HepG2 (cell line): ENCODE results near the gene BAHCC1. TPM values are rescaled to one million over a fixed set of nuclear protein-coding genes. Genes with fewer than 3 reads are reported as not detected.

Experiments
- HNRNPL ChIP-seq: fragments of 200-400 bp; formaldehyde crosslinking; IDR thresholded peaks from 2 replicates; pipeline ENCODE4 v1.6.1; 2017; ENCODE audit warnings: mild to moderate bottlenecking, low read depth, low read length
- MLXIP ChIP-seq: sonication (generic); formaldehyde crosslinking; IDR thresholded peaks from 2 replicates; pipeline ENCODE4 v1.9.0; 2021; ENCODE audit warnings: missing genetic modification reagents, borderline replicate concordance
- ZBTB20 ChIP-seq: sonication (generic); formaldehyde crosslinking; IDR thresholded peaks from 2 replicates; pipeline ENCODE4 v1.8.1; 2023; ENCODE audit warnings: missing genetic modification reagents, low read depth, mild to moderate bottlenecking, borderline replicate concordance
- ZNF407 ChIP-seq: sonication (generic); formaldehyde crosslinking; IDR thresholded peaks from one replicate; pipeline ENCODE4 v1.5.1; 2020; ENCODE audit warnings: mild to moderate bottlenecking, missing genetic modification reagents; ENCODE audit errors: not compliant biosample characterization
- ZNF574 ChIP-seq: sonication (generic); formaldehyde crosslinking; IDR thresholded peaks from 2 replicates; pipeline ENCODE4 v1.4.0; 2020; ENCODE audit warnings: missing genetic modification reagents
- ZNF720 ChIP-seq: sonication (generic); formaldehyde crosslinking; IDR thresholded peaks from 2 replicates; pipeline ENCODE4 v1.4.0; 2020; ENCODE audit warnings: missing genetic modification reagents
- ZNF761 ChIP-seq: sonication (generic); formaldehyde crosslinking; conservative IDR thresholded peaks from 2 replicates; pipeline ENCODE4 v1.4.0; 2020; ENCODE audit warnings: mild to moderate bottlenecking, missing genetic modification reagents
- polyA plus RNA-seq, 8 experiments: library from polyadenylated mRNA; depleted of rRNA in 3 of 8; stranded (reverse) in 7 of 8; unstranded in 1 of 8; fragments of >200 nt; fragmentation: Illumina TruSeq in 4 of 8; extraction: Trizol in 4 of 8; gene quantifications; 2 replicates each; pipeline versions ENCODE4 v1.2.1 to v1.2.3, GENCODE V29; 2011 to 2016; ENCODE audit warnings: low read depth in 4 of 8, missing spikeins in 1 of 8, mixed read lengths in 1 of 8; ENCODE audit not compliant: insufficient read depth in 1 of 8
- total RNA-seq, 5 experiments: library from RNA; depleted of rRNA; stranded (reverse); fragments of >200 nt; fragmentation: Illumina TruSeq; extraction: Trizol; gene quantifications; 2 replicates each; pipeline ENCODE4 v1.2.3, GENCODE V29; 2016; ENCODE audit warnings: low read depth in 1 of 5

The BAHCC1 gene
- total and polyA plus RNA-seq, 2 of the 13 experiments (the other 11 are each of a cell fraction or from before 2014, with no cell fraction given) = 1.4 to 1.7 TPM

GRCh38 chr17:81486199-81486810 lies 91.0 kb downstream of the BAHCC1 start (continued):
- TF ChIP-seq ZNF407 (no peak), MLXIP (CRISPR knock-in tag) (no peak), ZNF720 (CRISPR knock-in tag) (no peak), ZNF574 (CRISPR knock-in tag) (no peak), ZNF761 (CRISPR knock-in tag) (no peak), ZBTB20 (CRISPR knock-in tag) (no peak), HNRNPL (no peak)
